HG03460 (cell line): ENCODE results near the gene BDNF.

Experiments used
- ATAC-seq: cut with Tn5 transposase; IDR thresholded peaks from one replicate; pipeline ENCODE4 v1.9.1; 2021; ENCODE audit not compliant: unreplicated experiment

Gene BDNF

GRCh38 chr11:27626938-27627586, 73.2 kb downstream of the BDNF start:
- no peak for ATAC-seq

DNA sequence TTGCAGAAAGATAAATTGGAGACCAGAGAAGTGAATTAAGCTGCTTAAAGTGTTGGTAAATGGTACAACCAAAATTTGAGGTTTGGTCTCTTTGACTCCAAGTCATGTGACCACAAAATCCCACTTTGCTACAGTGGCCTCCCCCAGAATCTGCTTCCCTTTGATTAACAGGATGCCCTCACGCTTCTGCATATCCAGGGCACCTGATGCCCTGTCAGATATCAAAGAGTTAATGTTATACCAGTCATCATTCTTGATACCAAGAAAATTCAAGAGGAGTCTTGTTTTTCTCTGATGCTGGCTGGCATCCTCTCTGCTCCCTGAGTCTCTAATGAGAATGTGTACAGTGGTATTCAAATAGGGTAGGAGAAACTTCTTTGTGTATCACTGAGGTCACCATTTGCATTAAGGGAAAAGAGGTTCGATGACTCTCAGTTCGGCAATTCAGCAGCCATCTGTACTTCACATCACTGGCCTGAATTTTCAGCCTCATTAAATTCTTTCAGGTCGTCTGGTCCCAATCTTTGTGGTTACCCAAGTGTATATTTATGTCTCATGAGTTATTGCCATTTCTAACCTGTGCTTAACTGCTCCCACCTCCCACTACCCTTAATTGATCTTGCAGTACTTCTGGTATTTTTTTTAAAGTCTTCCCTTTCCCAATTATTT, 73.9 kb downstream of the BDNF start:
- no peak for ATAC-seq

DNA sequence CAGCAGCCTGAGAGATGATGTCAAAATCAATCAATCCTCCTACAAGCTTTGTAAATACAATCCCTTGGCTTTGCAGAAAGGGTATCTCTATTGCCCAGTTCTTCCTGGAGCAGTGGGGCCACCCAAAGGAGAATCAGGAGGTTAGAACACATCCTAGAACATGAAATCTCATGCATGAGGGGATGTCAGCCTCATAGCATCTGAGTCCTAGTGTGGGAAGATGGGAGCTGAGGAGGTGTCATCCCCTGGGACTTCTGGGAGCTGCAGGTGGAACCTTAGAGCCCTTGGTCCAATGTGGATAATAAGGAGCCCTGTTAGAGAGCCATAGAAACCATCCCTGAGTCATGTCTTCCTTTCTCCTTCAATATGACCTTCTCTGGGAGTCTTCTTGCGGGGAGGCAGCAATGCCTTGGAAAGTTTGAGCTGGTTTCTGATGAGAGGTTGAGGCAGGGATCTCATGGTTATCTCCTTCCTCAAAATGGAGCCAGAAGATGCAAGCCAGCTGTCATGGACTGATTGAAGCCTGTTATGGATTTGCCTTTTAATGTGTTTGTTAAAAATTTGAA, 74.8 kb downstream of the BDNF start:
- no peak for ATAC-seq

DNA sequence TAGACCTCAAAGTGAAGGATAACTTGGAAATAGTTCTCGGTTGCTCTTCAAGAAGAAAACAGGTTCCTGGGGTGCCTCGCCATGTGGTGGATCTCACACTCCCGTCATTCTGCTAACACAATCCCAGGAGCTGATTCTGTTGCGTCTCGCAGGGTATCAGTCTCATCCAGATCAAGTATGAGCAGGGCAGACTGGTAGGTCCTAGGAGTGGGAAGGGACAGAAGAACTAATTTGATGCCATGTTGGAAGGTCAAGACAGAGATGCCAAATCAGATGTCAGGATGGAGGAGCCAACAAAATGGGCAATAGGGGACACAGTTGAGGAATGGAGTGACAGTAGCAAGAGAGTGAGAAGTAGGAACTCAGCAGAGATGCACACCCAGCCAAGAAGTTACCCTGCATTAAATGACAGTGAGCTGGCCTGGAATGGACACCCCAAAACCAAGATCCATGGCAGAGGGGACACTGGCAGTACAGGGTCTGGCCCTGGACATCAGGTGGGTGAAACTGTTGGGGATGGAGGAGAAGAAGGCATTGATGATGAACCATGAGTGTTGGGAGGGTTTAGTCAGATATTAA, 76.2 kb downstream of the BDNF start:
- ATAC-seq, result no peak

GRCh38 chr11:27622541-27623300, 77.5 kb downstream of the BDNF start:
- ATAC-seq, result no peak

GRCh38 chr11:27621405-27622161, 78.7 kb downstream of the BDNF start:
- no peak for ATAC-seq

- ATAC-seq, result no peak
Observed at GRCh38 chr11:27619763-27620335, 80.4 kb downstream of the BDNF start.

DNA sequence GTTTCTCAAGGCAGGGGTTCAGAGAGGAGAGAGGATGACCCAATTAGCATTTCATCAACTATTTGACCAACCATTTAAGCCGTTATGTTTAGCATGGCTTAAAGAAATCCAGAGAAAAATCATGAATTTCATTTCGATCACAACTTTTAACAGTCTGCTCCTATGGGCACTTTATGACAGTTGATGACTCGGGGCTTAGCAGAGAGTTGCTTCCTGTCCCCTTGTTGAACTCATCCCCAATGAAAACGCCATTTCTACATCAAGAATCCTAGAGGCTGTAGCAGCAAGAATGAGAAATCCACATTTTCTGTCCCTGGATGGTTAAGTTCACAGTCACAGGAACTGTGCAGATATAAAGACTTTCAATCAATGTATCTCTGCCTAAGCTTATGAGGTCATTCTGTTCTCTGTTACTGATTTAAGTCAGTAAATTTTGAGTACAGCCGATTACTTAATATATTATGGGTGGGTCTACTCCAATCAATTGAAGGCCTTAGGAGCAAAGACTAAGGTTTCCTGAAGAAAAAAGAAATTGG, 81.1 kb downstream of the BDNF start:
- ATAC-seq, result no peak

- ATAC-seq, result no peak
Observed at GRCh38 chr11:27618281-27618915, 81.9 kb downstream of the BDNF start.

GRCh38 chr11:27616711-27617110, 83.5 kb downstream of the BDNF start:
- ATAC-seq, result no peak

GRCh38 chr11:27615833-27616232, 84.4 kb downstream of the BDNF start:
- ATAC-seq, result no peak

DNA sequence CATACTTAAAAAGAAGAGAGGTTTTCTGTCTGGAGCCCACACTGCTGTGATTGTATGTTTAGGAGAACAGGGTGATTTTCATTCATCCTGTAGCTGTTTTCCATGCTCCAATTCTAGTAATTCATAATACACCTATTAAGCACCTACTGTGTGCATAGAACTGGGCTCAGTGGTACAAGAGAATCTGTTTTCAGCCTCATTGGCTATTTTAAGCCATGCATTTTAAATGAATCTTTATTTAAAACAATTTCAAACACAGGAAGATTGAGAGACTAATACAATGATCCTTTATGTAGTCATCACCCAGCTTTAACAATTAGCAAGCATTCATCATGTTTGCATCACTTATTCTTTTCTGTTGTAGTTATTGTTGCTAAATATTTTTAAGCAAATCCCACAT, 86.2 kb downstream of the BDNF start:
- no peak for ATAC-seq

DNA sequence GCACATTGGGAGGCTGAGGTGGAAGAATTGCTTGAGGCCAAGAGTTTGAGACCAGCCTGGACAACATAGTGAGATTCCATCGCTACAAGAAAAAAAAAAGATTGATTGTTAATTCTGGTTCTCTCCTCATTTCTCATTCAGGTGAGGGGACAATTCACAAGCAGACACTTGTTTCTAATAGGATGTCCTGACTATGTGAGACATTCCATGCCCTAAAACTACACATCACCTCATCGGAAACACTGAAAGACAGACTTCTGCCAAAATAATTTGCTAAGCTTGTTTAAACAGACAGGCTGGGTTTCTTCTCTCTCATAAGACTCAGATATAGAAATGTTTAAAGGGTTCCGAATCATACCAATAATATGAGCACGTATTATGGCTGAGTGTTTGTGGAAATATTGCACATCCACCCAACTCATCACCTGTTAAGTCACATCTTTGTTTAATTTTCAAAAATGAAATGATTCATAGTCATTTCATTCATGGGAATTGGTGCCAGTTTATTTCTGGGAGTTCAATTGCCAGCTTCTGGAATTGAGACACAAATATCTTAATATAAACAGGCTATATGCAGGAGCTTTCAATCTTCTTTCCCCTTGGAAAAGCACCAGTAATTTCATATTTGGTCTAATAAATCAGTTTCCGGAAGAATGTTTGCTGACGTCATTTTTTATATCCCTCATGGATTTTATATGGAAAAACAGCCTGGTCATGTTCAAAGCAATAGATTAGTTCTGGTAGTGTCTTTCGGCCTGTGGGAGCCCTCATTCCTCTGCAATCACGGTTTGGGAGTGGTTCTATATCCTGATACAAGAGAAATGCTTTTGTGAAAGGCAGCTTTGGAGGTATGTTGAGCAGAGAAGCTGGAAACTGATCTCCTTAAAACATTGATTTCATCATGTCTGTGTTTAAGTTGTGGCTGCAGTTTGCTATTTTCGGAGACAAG, 87.0 kb downstream of the BDNF start:
- no peak for ATAC-seq

DNA sequence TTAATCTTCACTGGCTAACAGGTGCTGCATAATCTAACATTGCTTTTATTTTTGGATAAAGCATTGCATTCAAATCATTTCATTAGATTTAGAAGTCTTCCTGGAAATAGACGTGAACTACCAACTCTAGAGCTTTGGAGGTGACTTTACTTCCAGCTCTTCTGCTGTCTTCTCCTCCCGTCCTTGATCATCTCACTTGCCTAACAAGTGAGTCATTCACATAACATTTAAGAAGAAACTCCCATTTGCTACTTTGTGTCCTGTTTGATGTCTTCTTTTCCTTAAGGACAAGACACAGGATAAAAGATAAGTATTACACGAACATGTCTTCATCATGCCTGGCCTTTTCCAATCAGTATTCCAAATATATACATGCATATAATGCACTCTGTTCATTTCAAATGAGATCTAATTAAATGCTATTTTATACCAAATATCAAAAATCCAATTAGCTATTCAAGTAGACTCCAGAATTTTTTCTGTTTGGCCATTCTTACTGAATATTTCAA, 88.3 kb downstream of the BDNF start:
- ATAC-seq, result no peak

DNA sequence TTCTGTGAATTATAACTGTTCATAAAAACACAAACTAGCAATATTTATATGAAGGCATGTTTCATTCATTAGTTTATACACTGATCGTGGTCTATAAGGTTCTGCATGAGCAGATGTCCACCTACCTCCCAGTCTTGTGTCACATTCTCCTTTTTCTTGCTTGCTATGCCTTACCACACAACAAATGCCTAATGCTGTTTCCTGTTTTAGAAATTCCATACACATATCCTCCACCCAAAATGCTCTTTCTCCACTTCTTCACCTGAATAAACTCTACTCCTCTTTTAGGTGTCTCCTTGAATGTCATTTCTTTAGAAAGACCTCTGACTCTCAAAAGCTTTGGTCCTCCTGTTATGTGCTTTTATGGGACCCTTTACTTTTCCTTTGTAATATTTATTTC, 88.9 kb downstream of the BDNF start:
- no peak for ATAC-seq

DNA sequence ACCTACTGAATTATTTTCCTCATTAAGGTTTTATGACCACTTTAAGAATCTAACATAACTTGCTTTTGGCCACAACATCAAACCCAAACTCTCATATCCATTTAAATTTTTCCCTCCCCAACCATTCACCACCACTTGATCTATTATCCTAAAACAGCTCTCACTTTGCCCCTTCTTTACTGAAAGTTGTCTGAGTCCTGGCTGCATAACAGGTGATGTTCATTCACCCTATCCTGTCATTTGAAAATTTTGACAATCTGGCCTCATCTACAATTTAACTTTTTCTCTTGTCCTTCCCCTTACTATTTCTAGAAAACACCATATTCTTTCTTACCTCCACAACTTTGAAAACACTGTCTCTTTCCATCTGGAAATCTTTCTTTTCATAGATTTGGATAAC, 89.3 kb downstream of the BDNF start:
- ATAC-seq, result no peak

- no peak for ATAC-seq
Observed at GRCh38 chr11:27610280-27610679, 90.0 kb downstream of the BDNF start.

DNA sequence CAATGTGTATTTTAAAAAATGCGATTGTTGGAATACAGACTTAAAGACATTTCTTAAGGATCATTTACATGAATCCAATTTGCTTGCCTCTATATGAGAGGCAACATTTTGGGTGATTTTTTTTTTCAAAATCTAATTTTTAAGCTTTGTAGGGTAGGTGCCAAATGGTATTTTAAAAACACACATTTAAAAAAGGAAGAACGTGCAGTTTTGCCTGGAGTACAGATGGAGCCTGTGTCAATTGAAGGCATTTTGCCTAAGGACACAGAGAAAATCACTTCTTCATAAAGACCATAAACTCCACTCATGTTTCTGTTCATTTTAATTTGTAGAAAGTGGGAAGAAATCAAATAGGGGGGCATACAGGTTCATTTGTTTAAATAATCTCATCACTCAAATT, 91.3 kb downstream of the BDNF start:
- ATAC-seq, result no peak
